ENCODE results near the gene IRGQ.
"Not testable (repeated sequence)": the region's sequence is repeated elsewhere in the genome, so short reads cannot be mapped to it uniquely, and the experiment has no call there.

IRGQ gene

GRCh38 chr19:43624933-43625332 is 29.0 kb upstream of the IRGQ start:
- DNase-seq (ENCODE audit: low read depth, low spot score), result no peak

- DNase-seq (ENCODE audit: low read depth, low spot score), result no peak
Measured at GRCh38 chr19:43623889-43624670, 28.1 kb upstream of the IRGQ start.

DNA sequence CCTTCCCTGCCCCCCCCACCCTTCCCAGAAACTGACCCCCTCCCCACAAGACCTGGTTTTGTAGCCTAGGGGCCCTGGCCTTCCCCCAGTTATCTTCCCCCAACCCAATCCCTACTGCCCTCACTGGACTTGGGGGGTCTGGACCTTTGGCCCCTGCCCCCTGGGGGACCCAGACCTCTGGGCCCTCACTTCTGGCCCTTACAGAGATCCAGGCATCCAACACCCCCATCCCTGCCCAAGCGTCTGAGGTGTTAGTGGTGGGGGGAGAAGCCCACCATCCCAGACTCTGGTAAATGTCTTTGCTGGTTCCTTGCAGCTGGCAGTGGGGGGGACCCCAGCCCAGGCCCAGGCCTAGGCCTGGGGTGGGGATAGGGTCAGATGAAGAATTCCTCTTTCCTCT is 27.0 kb upstream of the IRGQ start:
- no peak for DNase-seq (ENCODE audit: low read depth, low spot score)

- DNase-seq (ENCODE audit: low read depth, low spot score), result no peak
Measured at GRCh38 chr19:43622070-43622469, 26.1 kb upstream of the IRGQ start.

DNA sequence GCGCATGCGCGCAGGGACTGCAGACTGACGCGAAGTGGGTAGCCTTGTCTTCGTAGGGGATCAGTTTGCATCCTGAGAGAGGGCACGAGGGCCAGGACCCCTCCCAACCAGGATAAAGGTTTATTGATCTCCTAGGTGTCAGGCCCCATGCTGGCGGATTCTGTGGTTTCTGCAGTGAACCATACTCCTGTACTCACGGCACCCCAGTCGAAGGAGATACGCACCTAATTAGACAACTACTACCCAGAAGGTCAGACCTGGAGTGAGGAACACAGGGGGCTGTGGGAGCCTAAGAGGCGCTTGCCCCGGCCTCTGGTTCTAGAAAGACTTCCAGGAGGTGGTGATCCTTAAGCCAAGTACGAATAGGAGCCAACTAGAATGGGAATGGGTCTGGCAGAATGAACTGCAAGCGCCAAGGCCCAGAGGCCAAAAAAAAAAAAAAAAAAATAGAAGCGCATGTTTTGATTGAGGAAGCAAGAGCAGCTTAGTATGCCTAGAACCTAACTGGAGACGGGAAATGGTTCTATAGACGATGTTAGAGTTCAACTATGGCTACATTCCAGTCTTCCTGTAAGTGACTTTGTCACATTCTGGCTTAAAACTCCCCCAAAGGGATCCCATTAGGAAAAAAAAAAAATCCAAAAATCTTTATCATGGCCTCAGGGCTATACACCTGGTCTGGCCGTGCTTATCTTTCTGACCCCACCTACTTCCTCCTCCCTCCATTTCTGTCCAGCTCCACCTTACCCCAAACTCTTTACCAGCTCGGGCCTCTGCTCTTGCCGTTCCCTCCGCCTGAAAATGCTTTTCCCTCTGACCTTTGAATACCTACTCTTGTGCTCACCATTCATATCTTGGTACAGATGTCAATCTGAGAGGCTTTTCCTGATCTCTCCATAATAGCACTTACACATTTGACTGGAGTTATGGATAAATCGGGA is 24.4 kb upstream of the IRGQ start:
- DNase-seq (ENCODE audit: low read depth, low spot score), result no peak

- peak; percentile 96 for DNase-seq (ENCODE audit: low read depth, low spot score)
Measured at GRCh38 chr19:43619262-43620060, 23.5 kb upstream of the IRGQ start, which contains the start of gene ZNF428. Gene ZNF428, minus strand, starts transcription at chr19:43619629. Its CDS starts 5,325 bp downstream, at chr19:43614304.

DNA sequence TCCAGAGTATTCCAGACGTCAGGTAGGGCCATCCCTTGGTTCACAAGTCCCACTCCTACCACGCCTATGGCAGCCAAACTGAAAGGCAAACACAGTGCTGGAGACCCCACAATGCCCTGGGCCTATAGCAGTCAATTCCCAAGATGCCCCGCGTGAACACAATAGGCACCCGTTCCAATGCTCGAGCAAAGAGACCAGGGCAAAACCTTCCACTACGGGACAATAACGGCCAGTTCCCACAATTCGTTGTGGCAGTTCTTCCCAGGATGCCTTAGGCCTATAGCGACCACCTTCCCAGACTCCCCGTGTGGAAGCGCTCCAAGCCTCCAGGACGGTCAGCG is 23.0 kb upstream of the IRGQ start:
- no peak for DNase-seq (ENCODE audit: low read depth, low spot score)

- no peak for DNase-seq (ENCODE audit: low read depth, low spot score)
Measured at GRCh38 chr19:43616954-43617353, 21.0 kb upstream of the IRGQ start.

DNA sequence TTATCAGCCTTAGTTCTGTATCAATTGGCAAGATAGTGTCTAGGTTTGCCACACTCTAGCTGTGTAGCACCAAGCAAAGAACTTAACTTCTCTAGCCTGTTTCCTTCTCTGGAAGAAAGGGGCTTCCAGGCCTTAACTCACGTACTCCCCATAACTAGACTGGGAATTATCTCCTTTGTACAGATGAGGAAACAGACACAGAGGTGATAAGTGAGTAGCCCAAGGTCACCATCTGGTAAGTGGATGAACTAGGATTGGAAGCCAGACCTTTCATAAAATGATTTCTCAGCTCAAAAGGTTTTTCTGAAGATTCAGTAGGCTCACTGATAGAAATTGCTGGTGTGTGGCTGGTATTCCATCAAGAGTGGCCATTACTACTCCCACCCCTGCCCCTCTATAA is 20.4 kb upstream of the IRGQ start:
- DNase-seq (ENCODE audit: low read depth, low spot score), result no peak

DNA sequence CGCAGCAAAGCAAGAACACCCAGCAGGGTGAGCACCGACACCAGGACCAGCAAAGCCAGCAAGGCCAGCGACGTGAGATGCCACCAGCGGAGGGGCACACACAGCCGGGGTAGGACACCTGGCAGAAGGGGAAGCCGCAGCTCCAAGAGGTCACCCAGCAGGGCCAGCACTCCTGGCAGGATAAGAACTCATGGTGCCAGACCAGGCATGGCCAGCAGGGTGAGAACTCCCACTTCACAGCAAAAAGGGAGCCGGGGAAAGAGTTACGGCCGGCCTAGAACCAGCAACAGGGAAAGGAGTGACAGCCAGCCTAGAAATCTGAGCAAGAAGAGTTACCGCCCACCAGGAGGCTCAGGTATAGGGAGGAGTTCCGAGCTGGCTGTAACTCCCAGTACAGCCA is 16.4 kb upstream of the IRGQ start:
- DNase-seq (ENCODE audit: low read depth, low spot score), result no peak

GRCh38 chr19:43611788-43612187 is 15.9 kb upstream of the IRGQ start, which contains the start of gene SRRM5:
Gene SRRM5, plus strand, starts transcription at chr19:43612088. Its CDS starts 34 bp downstream, at chr19:43612122.
- DNase-seq (ENCODE audit: low read depth, low spot score), result no peak

GRCh38 chr19:43610493-43610892 is 14.6 kb upstream of the IRGQ start:
- peak; percentile 60 for DNase-seq (ENCODE audit: low read depth, low spot score)

DNA sequence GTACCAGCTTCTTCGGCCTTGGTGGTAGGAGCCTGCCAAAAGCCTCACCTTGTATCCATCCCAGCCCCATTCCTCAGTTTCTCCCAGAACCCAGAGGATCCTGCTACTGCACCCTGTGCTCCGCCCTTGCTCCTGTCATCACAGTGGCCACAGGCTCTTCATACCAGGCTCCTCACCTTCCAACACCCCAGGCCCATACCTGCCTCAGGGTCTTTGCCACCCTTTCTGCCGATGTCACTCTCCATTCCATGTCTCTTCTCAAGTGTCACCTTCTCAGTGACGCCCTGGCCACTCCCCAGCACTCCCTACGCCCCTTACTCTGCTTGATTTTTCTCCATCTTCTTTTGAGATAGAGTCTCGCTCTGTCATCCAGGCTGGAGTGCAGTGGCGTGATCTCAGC is 13.9 kb upstream of the IRGQ start:
- no peak for DNase-seq (ENCODE audit: low read depth, low spot score)

- DNase-seq (ENCODE audit: low read depth, low spot score), result no peak
Measured at GRCh38 chr19:43607238-43608205, 11.6 kb upstream of the IRGQ start.

GRCh38 chr19:43606569-43607229 is 10.8 kb upstream of the IRGQ start:
- DNase-seq (ENCODE audit: low read depth, low spot score), result no peak

DNA sequence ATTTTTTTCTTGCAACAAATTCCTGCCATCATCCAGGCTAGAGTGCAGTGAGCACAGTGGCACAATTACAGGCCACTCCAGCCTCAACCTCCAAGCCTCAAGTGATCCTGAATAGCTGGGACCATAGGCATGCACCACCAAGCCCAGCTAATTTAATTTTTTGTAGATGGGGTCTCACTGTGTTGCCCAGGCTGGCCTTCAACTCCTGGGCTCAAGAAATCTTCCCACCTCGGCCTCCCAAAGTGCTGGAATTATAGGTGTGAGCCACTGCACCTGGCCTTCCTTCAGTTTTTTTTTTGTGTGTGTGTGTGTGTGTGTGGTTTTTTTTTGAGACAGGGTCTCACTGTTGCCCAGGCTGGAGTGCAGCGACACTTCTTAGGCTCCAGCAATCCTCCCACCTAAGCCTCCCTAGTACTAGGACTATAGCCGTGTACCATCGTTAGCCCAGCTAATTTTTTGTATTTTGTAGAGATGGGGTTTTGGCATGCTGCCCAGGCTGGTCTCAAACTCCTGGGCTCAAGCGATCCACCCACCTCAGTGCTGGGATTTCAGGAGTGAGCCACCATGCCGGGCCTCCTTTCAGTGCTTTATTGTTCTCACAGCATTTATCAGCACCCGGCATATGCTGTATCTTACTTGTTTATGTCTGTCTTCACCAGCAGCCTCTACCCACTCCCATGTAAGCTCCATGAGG is 10.1 kb upstream of the IRGQ start:
- DNase-seq (ENCODE audit: low read depth, low spot score), result no peak

DNA sequence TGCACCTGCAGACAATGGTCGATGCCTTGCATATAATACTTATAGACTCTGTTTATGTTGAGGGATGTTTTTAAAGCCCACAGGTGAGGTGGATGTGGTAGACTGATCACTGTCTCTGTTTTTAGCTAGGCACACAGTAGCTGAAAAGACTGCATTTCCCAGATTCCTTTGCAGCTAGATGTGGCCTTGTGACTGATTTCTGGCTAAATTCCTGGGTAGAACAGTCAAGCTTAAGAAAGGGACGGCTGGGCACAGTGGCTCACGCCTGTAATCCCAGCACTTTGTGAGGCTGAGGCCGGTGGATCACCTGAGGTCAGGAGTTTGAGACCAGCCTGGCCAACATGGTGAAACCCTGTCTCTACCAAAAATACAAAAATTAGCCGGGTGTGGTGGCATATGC is 4.4 kb upstream of the IRGQ start:
- not testable (repeated sequence) for DNase-seq (ENCODE audit: low read depth, low spot score)

GRCh38 chr19:43599635-43600295 is 3.8 kb upstream of the IRGQ start:
- no peak for DNase-seq (ENCODE audit: low read depth, low spot score)

Measured in astrocyte of the hippocampus (primary cell).